AG10803 (cell line): Measurements from ENCODE around the gene ZBTB48.

Source experiments
- DNase-seq: peaks from one replicate; pipeline ENCODE4 v3.0.0; 2010; ENCODE audit warnings: low read depth
- H3K4me3 ChIP-seq: 2 replicates; pipeline ENCODE4 v1.5.1; 2011; ENCODE audit warnings: mild to moderate bottlenecking, low read length, control low read depth
- TF ChIP-seq, protein P1 (sequence below): conservative IDR thresholded peaks from 2 replicates; pipeline ENCODE4 v1.5.1; 2011; ENCODE audit warnings: mild to moderate bottlenecking, low read length, control low read depth, inconsistent platforms

Gene ZBTB48

DNA sequence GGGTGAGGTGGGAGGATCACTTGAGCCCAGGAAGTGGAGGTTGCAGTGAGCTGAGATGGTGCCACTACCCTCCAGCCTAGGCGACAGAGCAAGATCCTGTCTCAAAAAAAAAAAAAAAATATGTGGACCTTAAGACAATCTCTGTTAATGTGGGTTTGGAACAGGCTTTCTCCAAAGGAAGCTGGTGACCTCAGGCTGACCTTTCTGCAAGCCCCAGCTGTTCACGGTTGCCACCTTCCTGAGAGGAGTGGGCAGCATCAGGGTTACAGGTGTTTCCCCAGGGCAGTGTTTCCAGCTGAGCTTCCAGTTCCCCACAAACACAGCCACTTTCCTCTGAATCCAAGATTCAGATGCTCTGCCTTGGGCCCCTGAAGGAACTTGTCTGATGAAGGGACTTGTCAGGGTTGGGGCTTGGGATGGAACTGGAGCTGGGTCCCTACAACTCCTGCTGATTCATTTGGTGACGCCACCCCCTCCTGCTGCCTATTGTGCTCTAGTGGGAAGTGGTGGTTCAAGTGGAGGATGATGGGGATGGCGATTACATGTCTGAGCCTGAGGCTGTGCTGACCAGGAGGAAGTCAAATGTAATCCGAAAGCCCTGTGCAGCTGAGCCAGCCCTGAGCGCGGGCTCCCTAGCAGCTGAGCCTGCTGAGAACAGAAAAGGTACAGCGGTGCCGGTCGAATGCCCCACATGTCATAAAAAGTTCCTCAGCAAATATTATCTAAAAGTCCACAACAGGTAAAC, 1.9 kb downstream of the ZBTB48 start:
- TF ChIP-seq, protein P1, sequence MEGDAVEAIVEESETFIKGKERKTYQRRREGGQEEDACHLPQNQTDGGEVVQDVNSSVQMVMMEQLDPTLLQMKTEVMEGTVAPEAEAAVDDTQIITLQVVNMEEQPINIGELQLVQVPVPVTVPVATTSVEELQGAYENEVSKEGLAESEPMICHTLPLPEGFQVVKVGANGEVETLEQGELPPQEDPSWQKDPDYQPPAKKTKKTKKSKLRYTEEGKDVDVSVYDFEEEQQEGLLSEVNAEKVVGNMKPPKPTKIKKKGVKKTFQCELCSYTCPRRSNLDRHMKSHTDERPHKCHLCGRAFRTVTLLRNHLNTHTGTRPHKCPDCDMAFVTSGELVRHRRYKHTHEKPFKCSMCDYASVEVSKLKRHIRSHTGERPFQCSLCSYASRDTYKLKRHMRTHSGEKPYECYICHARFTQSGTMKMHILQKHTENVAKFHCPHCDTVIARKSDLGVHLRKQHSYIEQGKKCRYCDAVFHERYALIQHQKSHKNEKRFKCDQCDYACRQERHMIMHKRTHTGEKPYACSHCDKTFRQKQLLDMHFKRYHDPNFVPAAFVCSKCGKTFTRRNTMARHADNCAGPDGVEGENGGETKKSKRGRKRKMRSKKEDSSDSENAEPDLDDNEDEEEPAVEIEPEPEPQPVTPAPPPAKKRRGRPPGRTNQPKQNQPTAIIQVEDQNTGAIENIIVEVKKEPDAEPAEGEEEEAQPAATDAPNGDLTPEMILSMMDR, result no peak
- H3K4me3 ChIP-seq, result no peak overlapping the region
- no peak for DNase-seq

GRCh38 chr1:6582370-6582769, 2.6 kb downstream of the ZBTB48 start:
- no peak overlapping the region for H3K4me3 ChIP-seq
- no peak for DNase-seq
- TF ChIP-seq, protein P1, result no peak

DNA sequence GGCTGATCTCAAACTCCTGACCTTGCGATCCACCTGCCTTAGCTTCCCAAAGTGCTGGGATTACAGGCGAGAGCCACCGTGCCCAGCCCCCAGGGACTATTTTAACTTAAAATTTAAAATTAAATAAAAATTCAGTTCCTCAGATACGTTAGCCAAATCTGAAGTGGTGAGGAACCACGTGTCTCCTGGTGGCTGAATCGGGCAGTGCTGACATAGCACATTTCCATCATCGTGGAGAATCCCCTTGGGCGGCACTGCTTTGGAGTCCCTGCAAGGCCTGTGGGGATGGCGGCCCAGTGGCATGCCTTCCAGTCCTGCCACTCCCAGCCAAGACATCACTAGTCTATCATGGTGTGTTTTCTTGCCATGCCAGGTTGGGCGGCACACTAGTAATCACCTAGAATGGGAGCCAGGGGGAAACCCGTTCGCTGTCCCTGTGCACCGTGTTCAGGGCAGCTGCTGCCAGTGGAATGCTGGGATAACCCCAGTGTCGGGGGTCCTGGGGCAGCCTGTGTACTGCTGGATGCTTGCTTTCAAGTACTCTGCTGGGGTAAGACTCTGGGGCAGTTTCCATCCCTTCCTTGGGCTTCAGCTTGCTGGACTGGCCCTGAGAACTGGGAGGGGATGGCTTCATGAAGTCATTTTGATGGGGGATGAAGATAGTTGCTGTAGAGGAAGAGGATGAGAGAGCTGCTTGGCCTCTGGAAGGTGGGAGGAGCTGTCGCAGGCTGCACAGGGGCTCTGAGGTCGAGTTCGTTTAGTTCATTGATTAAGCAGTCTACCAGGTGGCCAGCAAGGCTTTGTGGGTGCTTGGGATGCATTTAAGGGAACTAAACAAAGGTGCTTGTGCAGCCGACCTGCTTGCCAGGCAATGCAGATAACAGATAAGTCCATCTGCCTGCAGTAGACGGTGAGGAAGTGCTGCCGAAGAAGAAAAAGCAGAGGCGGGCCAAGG, 4.6 kb downstream of the ZBTB48 start:
- TF ChIP-seq, protein P1, result 0 out of 2 replicates have a peak, but pooled peaks have one; percentile 19
- DNase-seq, result no peak
- no peak overlapping the region for H3K4me3 ChIP-seq

GRCh38 chr1:6585081-6585722, 5.4 kb downstream of the ZBTB48 start:
- DNase-seq, result no peak
- TF ChIP-seq, protein P1, result no peak
- H3K4me3 ChIP-seq, result no peak overlapping the region

DNA sequence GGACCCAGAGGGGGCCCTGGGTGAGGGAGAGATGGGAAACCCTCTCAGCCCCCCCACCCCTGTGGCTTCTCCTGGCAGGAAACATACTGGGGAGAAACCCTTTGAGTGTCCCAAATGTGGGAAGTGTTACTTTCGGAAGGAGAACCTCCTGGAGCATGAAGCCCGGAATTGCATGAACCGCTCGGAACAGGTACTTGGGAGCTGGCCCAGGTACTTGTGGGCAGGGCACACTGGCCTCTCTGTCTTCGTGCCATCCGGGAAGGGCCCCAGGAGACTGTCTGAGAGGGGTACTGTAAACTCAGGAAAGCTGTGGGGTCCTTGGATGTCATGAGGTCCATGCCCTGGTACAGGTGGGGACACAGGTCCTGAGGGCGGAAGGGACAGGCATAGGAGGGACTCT, 6.0 kb downstream of the ZBTB48 start:
- DNase-seq, result no peak
- TF ChIP-seq, protein P1, result no peak
- H3K4me3 ChIP-seq, result no peak overlapping the region

DNA sequence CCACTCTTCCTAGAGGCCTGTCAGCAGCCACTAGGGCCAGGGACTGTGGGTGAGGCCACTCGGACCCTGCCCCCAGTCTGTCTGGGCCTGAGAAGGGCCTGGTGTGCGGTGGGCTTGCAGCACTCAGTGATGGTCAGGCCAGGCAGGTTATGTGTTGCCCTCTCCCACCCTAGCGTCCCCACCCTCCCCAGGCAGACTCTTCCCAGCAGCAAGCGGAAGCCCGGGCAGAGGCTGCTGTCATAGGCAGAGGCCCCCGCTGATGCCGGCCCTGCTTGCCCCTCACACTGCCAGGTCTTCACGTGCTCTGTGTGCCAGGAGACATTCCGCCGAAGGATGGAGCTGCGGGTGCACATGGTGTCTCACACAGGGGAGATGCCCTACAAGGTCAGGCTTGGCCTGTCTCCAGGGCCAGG, 6.6 kb downstream of the ZBTB48 start:
- no peak overlapping the region for H3K4me3 ChIP-seq
- TF ChIP-seq, protein P1, result no peak
- DNase-seq, result no peak
